B cell (primary cell): Measurements from ENCODE around the gene GABRG3. TPM values are rescaled to one million over a fixed set of nuclear protein-coding genes. Genes with fewer than 3 reads are reported as not detected.

Experiments used
- ATAC-seq: fragments of 200-7000 bp; cut with Tn5 transposase; one replicate; pipeline ENCODE4 v1.10.0; 2021; ENCODE audit warnings: low read depth, mild to moderate bottlenecking, moderate number of reproducible peaks, moderate library complexity
- CTCF ChIA-PET: fragments of 350-600 bp; sonication (Branson Sonifier 250); formaldehyde crosslinking; loops from one replicate; lab custom pipeline; 2021; ENCODE audit warnings: antibody characterized with exemption, inconsistent platforms; lab: Charles Lee
- POLR2A ChIA-PET: fragments of 350-600 bp; sonication (Branson Sonifier 250); formaldehyde crosslinking; loops from one replicate; lab custom pipeline; 2021; ENCODE audit warnings: antibody characterized with exemption; lab: Charles Lee
- DNase-seq: peaks from one replicate; pipeline ENCODE4 v3.0.0; 2013
- H2AFZ ChIP-seq: 2 replicates; pipeline ENCODE4 v1.6.1; 2012; ENCODE audit warnings: mild to moderate bottlenecking, low read depth, low read length; ENCODE audit not compliant: insufficient read depth, poor library complexity, severe bottlenecking
- H3K27ac ChIP-seq, 2 donors: 1 replicate in 1 of 2; 2 replicates in 1 of 2; pipeline ENCODE4 v1.5.1; 2012 to 2013; ENCODE audit warnings: low read length in 2 of 2, mild to moderate bottlenecking in 2 of 2, moderate library complexity in 1 of 2
- H3K27me3 ChIP-seq, 4 experiments: fragments of 200-600 bp in 1 of 4; sonication (generic) in 1 of 4; replicated peaks in 1 of 4; 1 replicate in 2 of 4; 2 replicates in 2 of 4; pipeline versions ENCODE4 v1.6.1 to v1.7.0; 2013 to 2016; ENCODE audit warnings: low read length in 3 of 4, mild to moderate bottlenecking in 2 of 4, mixed read lengths in 1 of 4, moderate library complexity in 1 of 4; ENCODE audit not compliant: insufficient read depth in 4 of 4, control insufficient read depth in 3 of 4; ENCODE audit errors: control extremely low read depth in 1 of 4
- H3K36me3 ChIP-seq, 2 experiments: replicated peaks in 1 of 2; 1 replicate in 1 of 2; 2 replicates in 1 of 2; pipeline versions ENCODE4 v1.6.1 to v1.7.1; 2013; ENCODE audit warnings: low read length in 1 of 2; ENCODE audit not compliant: insufficient read depth in 2 of 2, control insufficient read depth in 1 of 2; ENCODE audit errors: control extremely low read depth in 1 of 2, extremely low read depth in 1 of 2
- H3K4me1 ChIP-seq, 2 donors: fragments of 200-600 bp in 1 of 2; sonication (generic) in 1 of 2; 1 replicate in 1 of 2; 2 replicates in 1 of 2; pipeline versions ENCODE4 v1.5.1 to v1.6.1; 2013 to 2017; ENCODE audit warnings: low read length in 2 of 2; ENCODE audit not compliant: control insufficient read depth in 2 of 2, insufficient read depth in 2 of 2
- H3K4me2 ChIP-seq: replicated peaks from 2 replicates; pipeline ENCODE3; 2012; ENCODE audit warnings: mild to moderate bottlenecking, low read depth, low read length; ENCODE audit not compliant: poor library complexity, severe bottlenecking
- H3K4me3 ChIP-seq, 5 experiments: fragments of 200-600 bp in 1 of 5; sonication (generic) in 1 of 5; 1 replicate in 3 of 5; 2 replicates in 2 of 5; pipeline versions ENCODE4 v1.5.1 to v1.7.0; 2011 to 2016; ENCODE audit warnings: low read length in 4 of 5, mild to moderate bottlenecking in 4 of 5, low read depth in 2 of 5, control low read depth in 1 of 5, moderate library complexity in 1 of 5; ENCODE audit not compliant: insufficient read depth in 1 of 5; ENCODE audit errors: control extremely low read depth in 1 of 5, extremely low read depth in 1 of 5
- H3K79me2 ChIP-seq: fragments of 200-600 bp; sonication (generic); one replicate; pipeline ENCODE4 v1.6.0; 2016; ENCODE audit warnings: low read length; ENCODE audit not compliant: control insufficient read depth, insufficient read depth
- H3K9ac ChIP-seq: fragments of 200-600 bp; sonication (generic); 2 replicates; pipeline ENCODE4 v1.6.1; 2017; ENCODE audit warnings: mild to moderate bottlenecking, low read length, moderate library complexity
- H3K9me3 ChIP-seq, 3 donors: one replicate each; pipeline versions ENCODE4 v1.6.1 to v1.7.1; 2013; ENCODE audit warnings: low read length in 2 of 3; ENCODE audit not compliant: control insufficient read depth in 2 of 3, insufficient read depth in 1 of 3; ENCODE audit errors: control extremely low read depth in 1 of 3
- H4K20me1 ChIP-seq: 2 replicates; pipeline ENCODE4 v1.6.0; 2012; ENCODE audit warnings: mild to moderate bottlenecking, low read length; ENCODE audit not compliant: insufficient read depth, control insufficient read depth, poor library complexity, severe bottlenecking
- H3K27ac Mint-ChIP-seq: one replicate; pipeline ENCODE4 v1.8.0; 2021; ENCODE audit warnings: mixed read lengths
- H3K27me3 Mint-ChIP-seq: one replicate; pipeline ENCODE4 v1.8.0; 2021; ENCODE audit warnings: mixed read lengths
- H3K4me1 Mint-ChIP-seq: one replicate; pipeline ENCODE4 v1.8.0; 2021; ENCODE audit warnings: mixed read lengths
- H3K4me3 Mint-ChIP-seq: one replicate; pipeline ENCODE4 v1.8.0; 2021; ENCODE audit warnings: mixed read lengths
- H3K9me3 Mint-ChIP-seq: one replicate; pipeline ENCODE4 v1.8.0; 2022; ENCODE audit warnings: mixed read lengths; ENCODE audit not compliant: insufficient read depth
- CTCF ChIP-seq: fragments of 200-600 bp; IDR thresholded peaks from one replicate; pipeline ENCODE4 v1.8.0; 2022; ENCODE audit warnings: antibody characterized with exemption, mild to moderate bottlenecking
- EZH2 ChIP-seq: IDR thresholded peaks from 2 replicates; pipeline ENCODE4 v1.6.1; 2012; ENCODE audit warnings: borderline replicate concordance, low read depth, mild to moderate bottlenecking, moderate library complexity, low read length; ENCODE audit not compliant: insufficient read depth, poor library complexity, severe bottlenecking
- WGBS: methylation state at CpG from one replicate; pipeline ENCODE4 v1.1.5; 2013; ENCODE audit warnings: missing lambda C conversion rate; ENCODE audit not compliant: insufficient coverage; 5-methylcytosine and 5-hydroxymethylcytosine counted together
- intact Hi-C: fragments of 100-400 bp; cut with micrococcal nuclease; formaldehyde crosslinking; loops from one replicate; pipeline ENCODE4 v1.10.0; 2022
- polyA plus RNA-seq: library from polyadenylated mRNA; depleted of rRNA; stranded (reverse); fragments of >200 nt; gene quantifications from 2 replicates; pipeline ENCODE4 v1.2.3, GENCODE V29; 2012
- total RNA-seq, 2 donors: library from RNA; stranded (reverse); fragments of 120-200 nt in 1 of 2; gene quantifications; 1 replicate in 1 of 2; 2 replicates in 1 of 2; pipeline versions ENCODE4 v1.2.3 to v1.2.4, GENCODE V29; 2013 to 2022

Gene GABRG3
- total and polyA plus RNA-seq, 2 donors (not counting 1 experiment from before 2014, with no cell fraction given): not detected

- Histone ChIP-seq H3K4me3 (no peak overlapping the region), H3K36me3 (no peaks in the 10 kb centered on the region), H3K9ac (no peak overlapping the region), H3K4me1 (no peaks in the 10 kb centered on the region), H3K27me3 (no peaks in the 10 kb centered on the region), H3K79me2 (no peaks in the 10 kb centered on the region), H2AFZ (no peak overlapping the region), H3K9me3 (peaks cover 0 to 8% (median 0%) of the 10 kb centered on the region in 3 donors), H3K4me2 (no peak overlapping the region), H4K20me1 (no peaks in the 10 kb centered on the region), H3K27ac (no peak overlapping the region)
- no peak overlapping the region for H3K27ac Mint-ChIP-seq
- H3K27me3 Mint-ChIP-seq: no peaks in the 10 kb centered on the region
- TF ChIP-seq CTCF: no peak
- no peak for TF ChIP-seq EZH2
- ChIA-PET POLR2A (no interaction called here), CTCF (no interaction called here)
- H3K9me3 Mint-ChIP-seq: peaks cover 3% of the 10 kb centered on the region
- H3K4me3 Mint-ChIP-seq: no peak overlapping the region
- no peak for DNase-seq
- intact Hi-C loops: no loop called here
- WGBS: 82% methylated on average over 9 of the region's 12 CpGs
- H3K4me1 Mint-ChIP-seq: no peaks in the 10 kb centered on the region
- no peak for ATAC-seq
Measured at GRCh38 chr15:27490867-27491595, 520.0 kb downstream of the GABRG3 start.
